ENCODE results near the gene CELF2.

- TF ChIP-seq CTCF (IDR thresholded peaks at IDR 0.05; ENCODE audit: low read depth, low read length) (no peak), POLR2A (IDR thresholded peaks at IDR 0.05; ENCODE audit: extremely low read depth, insufficient read length) (no peak), MAX (IDR thresholded peaks at IDR 0.05; ENCODE audit: low read depth, low read length) (no peak)
Measured at GRCh38 chr10:11379771-11380170, 362.1 kb downstream of the CELF2 start.

All from NB4 (cell line).